ENCODE measurements around the gene IYD.

GRCh38 chr6:150409576-150410066, 40.8 kb downstream of the IYD start:
- TF ChIP-seq EZH2 (IDR thresholded peaks at IDR 0.05; ENCODE audit: insufficient read depth, poor library complexity, severe bottlenecking): no peak
- TF ChIP-seq EZH2phosphoT487 (IDR thresholded peaks at IDR 0.05; ENCODE audit: insufficient read depth, low read depth): no peak
